ENCODE results near the gene ADAMTS8.

- no peak for TF ChIP-seq EZH2 (IDR thresholded peaks at IDR 0.05)
- TF ChIP-seq POLR2AphosphoS5 (IDR thresholded peaks at IDR 0.05; ENCODE audit: borderline replicate concordance, low read depth, low read length): no peak
These were observed 7.2 kb downstream of the ADAMTS8 start for GRCh38 chr11:130421199-130421585.
